Left lung (tissue), 10 donors: ENCODE measurements around the gene SPIRE1. TPM values are rescaled to one million over a fixed set of nuclear protein-coding genes. Genes with fewer than 3 reads are reported as not detected.

Experiments
- ATAC-seq: fragments of 200-7000 bp; cut with Tn5 transposase; one replicate; pipeline ENCODE4 v1.9.1; 2020; ENCODE audit warnings: moderate library complexity
- DNase-seq, 4 donors: peaks; one replicate each; pipeline ENCODE4 v3.0.0-alpha.2; 2013 to 2020
- H3K27ac ChIP-seq, 2 donors: fragments of 200-600 bp; sonication (generic) in 1 of 2; one replicate each; pipeline versions ENCODE4 v1.5.0 to v1.8.0; 2020 to 2021
- H3K27me3 ChIP-seq, 2 donors: fragments of 200-600 bp; sonication (generic) in 1 of 2; one replicate each; pipeline versions ENCODE4 v1.5.0 to v1.8.0; 2020 to 2021
- H3K36me3 ChIP-seq, 2 donors: fragments of 200-600 bp; sonication (generic) in 1 of 2; one replicate each; pipeline versions ENCODE4 v1.5.0 to v1.8.0; 2020 to 2021
- H3K4me1 ChIP-seq, 2 donors: fragments of 200-600 bp; one replicate each; pipeline ENCODE4 v1.8.0; 2021
- H3K4me3 ChIP-seq, 2 donors: fragments of 200-600 bp; sonication (generic) in 1 of 2; one replicate each; pipeline versions ENCODE4 v1.5.0 to v1.8.0; 2020 to 2021; ENCODE audit warnings: mild to moderate bottlenecking in 1 of 2
- H3K9me3 ChIP-seq, 2 donors: fragments of 200-600 bp; sonication (generic) in 1 of 2; one replicate each; pipeline versions ENCODE4 v1.5.0 to v1.8.0; 2020 to 2021
- intact Hi-C, 2 donors: fragments of 100-400 bp; cut with DNase I; formaldehyde crosslinking; loops; one replicate each; pipeline versions ENCODE4 v1.11.2 to v1.14.2; 2022
- polyA plus RNA-seq, 6 donors: library from polyadenylated mRNA; unstranded; fragments of 120-200 nt; gene quantifications; one replicate each; pipeline ENCODE4 v1.2.1, GENCODE V29; 2013; ENCODE audit not compliant: insufficient read length in 6 of 6
- total RNA-seq, 2 donors: library from RNA; stranded (reverse); fragmentation: NEBNext Ultra II Directional; extraction: Animal tissue kit (Norgen Biotek cat#: 25700); gene quantifications; one replicate each; pipeline ENCODE4 v1.2.1, GENCODE V29; 2021
- TF ChIP-seq, protein P1 (sequence below), 2 donors: fragments of 200-600 bp; sonication (generic) in 1 of 2; IDR thresholded peaks; one replicate each; pipeline versions ENCODE4 v1.5.0 to v1.8.0; 2021; ENCODE audit warnings: antibody characterized with exemption in 2 of 2
- donor health status: DM: no; HTN: yes; CAD: no.
- donor health status: DM: no; HTN: no; CAD: no.

The SPIRE1 gene
- total and polyA plus RNA-seq, 8 donors = 12.1 to 50.4 (median 15.7) TPM

DNA sequence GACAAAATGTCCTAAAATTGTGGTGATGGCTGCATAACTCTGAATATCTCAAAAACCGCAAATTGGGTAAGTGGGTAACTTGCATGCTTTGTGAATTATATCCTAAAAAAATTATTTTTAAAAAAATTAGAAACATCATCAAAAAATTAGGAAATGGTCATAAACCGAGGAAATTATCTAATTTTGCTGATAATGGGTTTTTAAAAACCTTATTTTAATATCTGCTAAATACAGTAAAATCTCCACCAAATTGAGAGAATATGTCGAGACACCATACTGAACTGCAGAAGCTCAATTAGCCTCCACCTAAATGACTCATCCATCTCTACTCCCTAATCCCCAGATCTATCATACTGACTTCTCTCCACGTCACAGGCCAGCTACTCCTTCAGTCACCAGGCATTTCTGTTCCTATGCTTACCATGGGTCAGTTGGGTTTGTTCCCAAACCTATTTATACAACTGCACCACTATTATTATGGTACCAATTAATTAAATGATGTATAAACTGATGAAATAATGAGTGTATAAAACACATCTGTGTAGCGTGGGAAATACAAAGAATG, 36.1 kb downstream of the SPIRE1 start:
- Histone ChIP-seq H3K36me3 (no peaks in the 10 kb centered on the region), H3K27me3 (no peaks in the 10 kb centered on the region), H3K4me3 (no peak overlapping the region), H3K4me1 (no peaks in the 10 kb centered on the region), H3K27ac (no peak overlapping the region), H3K9me3 (no peaks in the 10 kb centered on the region)
- ATAC-seq (no peak), DNase-seq (no peak)
- TF ChIP-seq, protein P1, sequence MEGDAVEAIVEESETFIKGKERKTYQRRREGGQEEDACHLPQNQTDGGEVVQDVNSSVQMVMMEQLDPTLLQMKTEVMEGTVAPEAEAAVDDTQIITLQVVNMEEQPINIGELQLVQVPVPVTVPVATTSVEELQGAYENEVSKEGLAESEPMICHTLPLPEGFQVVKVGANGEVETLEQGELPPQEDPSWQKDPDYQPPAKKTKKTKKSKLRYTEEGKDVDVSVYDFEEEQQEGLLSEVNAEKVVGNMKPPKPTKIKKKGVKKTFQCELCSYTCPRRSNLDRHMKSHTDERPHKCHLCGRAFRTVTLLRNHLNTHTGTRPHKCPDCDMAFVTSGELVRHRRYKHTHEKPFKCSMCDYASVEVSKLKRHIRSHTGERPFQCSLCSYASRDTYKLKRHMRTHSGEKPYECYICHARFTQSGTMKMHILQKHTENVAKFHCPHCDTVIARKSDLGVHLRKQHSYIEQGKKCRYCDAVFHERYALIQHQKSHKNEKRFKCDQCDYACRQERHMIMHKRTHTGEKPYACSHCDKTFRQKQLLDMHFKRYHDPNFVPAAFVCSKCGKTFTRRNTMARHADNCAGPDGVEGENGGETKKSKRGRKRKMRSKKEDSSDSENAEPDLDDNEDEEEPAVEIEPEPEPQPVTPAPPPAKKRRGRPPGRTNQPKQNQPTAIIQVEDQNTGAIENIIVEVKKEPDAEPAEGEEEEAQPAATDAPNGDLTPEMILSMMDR (IDR thresholded peaks at IDR 0.05) = no peak
- intact Hi-C loops = no loop called here

DNA sequence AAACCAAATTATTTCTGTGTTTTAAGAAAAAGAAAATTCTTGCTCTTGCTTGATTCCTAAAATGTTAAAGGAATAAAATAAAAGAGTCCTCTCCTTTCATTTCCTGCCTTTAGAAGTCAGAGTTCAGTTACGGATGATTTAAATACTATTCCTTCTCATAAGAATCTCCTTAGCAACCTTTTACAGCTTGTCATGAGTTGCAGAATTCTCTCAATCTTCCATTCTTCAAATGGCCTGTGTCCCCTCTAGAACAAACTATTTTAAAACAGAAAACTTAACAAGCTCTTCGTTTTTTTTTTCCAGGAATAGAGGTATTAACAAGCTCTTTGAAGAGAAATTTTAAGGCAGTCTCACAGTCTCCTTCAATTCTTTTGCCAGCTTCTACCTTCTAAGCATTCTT, 42.2 kb downstream of the SPIRE1 start:
- Histone ChIP-seq H3K4me3 (no peak overlapping the region), H3K36me3 (no peaks in the 10 kb centered on the region), H3K27ac (no peak overlapping the region), H3K27me3 (no peaks in the 10 kb centered on the region), H3K4me1 (no peaks in the 10 kb centered on the region), H3K9me3 (no peaks in the 10 kb centered on the region)
- ATAC-seq = no peak
- intact Hi-C loops = no loop called here
- no peak for DNase-seq
- TF ChIP-seq, protein P1 (IDR thresholded peaks at IDR 0.05) = no peak

- Histone ChIP-seq H3K27ac (peak overlapping the region in 1 of 2 donors; percentile 82), H3K4me1 (peaks cover 11 to 20% of the 10 kb centered on the region in 2 donors), H3K4me3 (no peak overlapping the region), H3K36me3 (no peaks in the 10 kb centered on the region), H3K9me3 (no peaks in the 10 kb centered on the region), H3K27me3 (no peaks in the 10 kb centered on the region)
- TF ChIP-seq, protein P1 (IDR thresholded peaks at IDR 0.05) = no peak
- peak; percentile 25 for ATAC-seq
- DNase-seq = no peak
- intact Hi-C loops = no loop called here
Measured at GRCh38 chr18:12608301-12608700, 49.6 kb downstream of the SPIRE1 start.

- peak; percentile 73 for ATAC-seq
- no peak for DNase-seq
- peak overlapping the region; percentile 82 to 90 for H3K27ac ChIP-seq
- H3K4me3 ChIP-seq = no peak overlapping the region
- H3K27me3 ChIP-seq = no peaks in the 10 kb centered on the region
- TF ChIP-seq, protein P1 (IDR thresholded peaks at IDR 0.05) = no peak
- H3K9me3 ChIP-seq = no peaks in the 10 kb centered on the region
- peaks cover 11 to 20% of the 10 kb centered on the region in 2 donors for H3K4me1 ChIP-seq
- intact Hi-C loops = no loop called here
- H3K36me3 ChIP-seq = no peaks in the 10 kb centered on the region
Measured at GRCh38 chr18:12606592-12607315, 51.2 kb downstream of the SPIRE1 start.

GRCh38 chr18:12604445-12605007, 53.4 kb downstream of the SPIRE1 start:
- no peak for ATAC-seq
- H3K9me3 ChIP-seq = no peaks in the 10 kb centered on the region
- H3K36me3 ChIP-seq = no peaks in the 10 kb centered on the region
- DNase-seq = no peak
- H3K27me3 ChIP-seq = no peaks in the 10 kb centered on the region
- peaks cover 11 to 20% of the 10 kb centered on the region in 2 donors for H3K4me1 ChIP-seq
- TF ChIP-seq, protein P1 (IDR thresholded peaks at IDR 0.05) = no peak
- intact Hi-C loops = no loop called here
- no peak overlapping the region for H3K4me3 ChIP-seq
- no peak overlapping the region for H3K27ac ChIP-seq
